ENCODE measurements around the gene CAMTA1. TPM values are rescaled to one million over a fixed set of nuclear protein-coding genes. Genes with fewer than 3 reads are reported as not detected.

The CAMTA1 gene
- polyA plus RNA-seq, 1 donor (not counting 4 experiments of a cell fraction or from before 2014, with no cell fraction given): 51.4 TPM

DNA sequence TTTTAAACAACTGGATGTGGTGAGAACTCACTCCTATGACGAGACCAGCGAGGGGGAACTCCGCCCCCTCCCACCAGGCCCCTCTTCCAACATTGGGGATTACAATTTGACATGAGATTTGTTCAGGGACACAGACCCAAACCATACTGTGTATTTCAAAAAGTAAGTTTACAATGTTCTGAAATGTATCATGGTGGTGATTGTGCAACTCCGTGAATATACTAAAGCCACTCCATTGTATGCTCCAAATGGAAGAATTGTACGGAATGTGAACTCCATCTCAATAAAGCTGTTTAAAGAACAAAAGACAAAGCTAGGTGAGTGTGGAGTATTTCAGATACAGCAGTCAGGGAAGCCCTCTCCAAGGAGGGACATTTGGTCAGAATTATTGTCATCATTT, 553.8 kb downstream of the CAMTA1 start:
- no peak overlapping the region for H3K9ac ChIP-seq (ENCODE audit: control insufficient read depth, extremely low read depth, insufficient read depth, low read length)
- no peaks in the 10 kb centered on the region for H3K27me3 ChIP-seq (ENCODE audit: control insufficient read depth, extremely low read depth, insufficient read depth, low read length)
- H3K4me1 ChIP-seq (ENCODE audit: control insufficient read depth, extremely low read depth, insufficient read depth, low read length): peaks cover 21% of the 10 kb centered on the region
- no peak overlapping the region for H3K27ac ChIP-seq (ENCODE audit: control insufficient read depth, insufficient read depth, low read length)
- TF ChIP-seq, protein P1, sequence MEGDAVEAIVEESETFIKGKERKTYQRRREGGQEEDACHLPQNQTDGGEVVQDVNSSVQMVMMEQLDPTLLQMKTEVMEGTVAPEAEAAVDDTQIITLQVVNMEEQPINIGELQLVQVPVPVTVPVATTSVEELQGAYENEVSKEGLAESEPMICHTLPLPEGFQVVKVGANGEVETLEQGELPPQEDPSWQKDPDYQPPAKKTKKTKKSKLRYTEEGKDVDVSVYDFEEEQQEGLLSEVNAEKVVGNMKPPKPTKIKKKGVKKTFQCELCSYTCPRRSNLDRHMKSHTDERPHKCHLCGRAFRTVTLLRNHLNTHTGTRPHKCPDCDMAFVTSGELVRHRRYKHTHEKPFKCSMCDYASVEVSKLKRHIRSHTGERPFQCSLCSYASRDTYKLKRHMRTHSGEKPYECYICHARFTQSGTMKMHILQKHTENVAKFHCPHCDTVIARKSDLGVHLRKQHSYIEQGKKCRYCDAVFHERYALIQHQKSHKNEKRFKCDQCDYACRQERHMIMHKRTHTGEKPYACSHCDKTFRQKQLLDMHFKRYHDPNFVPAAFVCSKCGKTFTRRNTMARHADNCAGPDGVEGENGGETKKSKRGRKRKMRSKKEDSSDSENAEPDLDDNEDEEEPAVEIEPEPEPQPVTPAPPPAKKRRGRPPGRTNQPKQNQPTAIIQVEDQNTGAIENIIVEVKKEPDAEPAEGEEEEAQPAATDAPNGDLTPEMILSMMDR (optimal IDR thresholded peaks at IDR 0.05 in 1 of 3, IDR thresholded peaks at IDR 0.05 in 1 of 3, conservative IDR thresholded peaks at IDR 0.05 in 1 of 3; ENCODE audit: extremely low read depth in 1 of 3, insufficient read depth in 2 of 3, low read length in 3 of 3): no peak
- TF ChIP-seq EZH2 (IDR thresholded peaks at IDR 0.05; ENCODE audit: low read length): no peak
- DNase-seq (ENCODE audit: low read depth, low spot score) (no peak), FAIRE-seq (no peak)
- H3K79me2 ChIP-seq (ENCODE audit: control insufficient read depth, insufficient read depth, low read length): no peaks in the 10 kb centered on the region
- H3K4me2 ChIP-seq (ENCODE audit: control insufficient read depth, extremely low read depth, insufficient read depth, low read depth, low read length): no peak overlapping the region
- no peaks in the 10 kb centered on the region for H3K9me3 ChIP-seq (ENCODE audit: control insufficient read depth, low read depth, low read length)
- no peak overlapping the region for H2AFZ ChIP-seq (ENCODE audit: control insufficient read depth, low read length)
- no peak overlapping the region for H3K4me3 ChIP-seq (ENCODE audit: control insufficient read depth in 2 of 3, extremely low read depth in 1 of 3, insufficient read depth in 2 of 3, low read depth in 1 of 3, low read length in 3 of 3)
- H3K36me3 ChIP-seq (ENCODE audit: control insufficient read depth in 2 of 2, extremely low read depth in 1 of 2, insufficient read depth in 2 of 2, low read length in 2 of 2): no peaks in the 10 kb centered on the region
- dilution Hi-C loops (cut with MboI; ENCODE audit: extremely low pct_ligation_motif_present, low sequenced_read_pairs): no loop called here
- no peaks in the 10 kb centered on the region for H4K20me1 ChIP-seq (ENCODE audit: control insufficient read depth, extremely low read depth, insufficient read depth, low read length)
- H3K9me1 ChIP-seq (ENCODE audit: control insufficient read depth, extremely low read depth, insufficient read depth, low read length): peaks cover 3% of the 10 kb centered on the region

- no peak for DNase-seq (ENCODE audit: low read depth, low spot score)
- H3K4me1 ChIP-seq (ENCODE audit: control insufficient read depth, extremely low read depth, insufficient read depth, low read length): peaks cover 12% of the 10 kb centered on the region
- no peaks in the 10 kb centered on the region for H3K27me3 ChIP-seq (ENCODE audit: control insufficient read depth, extremely low read depth, insufficient read depth, low read length)
- no peak overlapping the region for H3K9ac ChIP-seq (ENCODE audit: control insufficient read depth, extremely low read depth, insufficient read depth, low read length)
- H3K27ac ChIP-seq (ENCODE audit: control insufficient read depth, insufficient read depth, low read length): no peak overlapping the region
- no peaks in the 10 kb centered on the region for H4K20me1 ChIP-seq (ENCODE audit: control insufficient read depth, extremely low read depth, insufficient read depth, low read length)
- dilution Hi-C loops (cut with MboI; ENCODE audit: extremely low pct_ligation_motif_present, low sequenced_read_pairs): no loop called here
- H3K36me3 ChIP-seq (ENCODE audit: control insufficient read depth in 2 of 2, extremely low read depth in 1 of 2, insufficient read depth in 2 of 2, low read length in 2 of 2): no peaks in the 10 kb centered on the region
- H3K4me2 ChIP-seq (ENCODE audit: control insufficient read depth, extremely low read depth, insufficient read depth, low read depth, low read length): no peak overlapping the region
- no peaks in the 10 kb centered on the region for H3K79me2 ChIP-seq (ENCODE audit: control insufficient read depth, insufficient read depth, low read length)
- no peak for FAIRE-seq
- no peak overlapping the region for H3K4me3 ChIP-seq (ENCODE audit: control insufficient read depth in 2 of 3, extremely low read depth in 1 of 3, insufficient read depth in 2 of 3, low read depth in 1 of 3, low read length in 3 of 3)
- H2AFZ ChIP-seq (ENCODE audit: control insufficient read depth, low read length): no peak overlapping the region
- TF ChIP-seq, protein P1 (optimal IDR thresholded peaks at IDR 0.05 in 1 of 3, IDR thresholded peaks at IDR 0.05 in 1 of 3, conservative IDR thresholded peaks at IDR 0.05 in 1 of 3; ENCODE audit: extremely low read depth in 1 of 3, insufficient read depth in 2 of 3, low read length in 3 of 3): no peak
- no peak for TF ChIP-seq EZH2 (IDR thresholded peaks at IDR 0.05; ENCODE audit: low read length)
- peaks cover 3% of the 10 kb centered on the region for H3K9me1 ChIP-seq (ENCODE audit: control insufficient read depth, extremely low read depth, insufficient read depth, low read length)
- H3K9me3 ChIP-seq (ENCODE audit: control insufficient read depth, low read depth, low read length): no peaks in the 10 kb centered on the region
Observed at GRCh38 chr1:7339953-7340352, 554.7 kb downstream of the CAMTA1 start.

Measured in keratinocyte (primary cell).